GM13976 (cell line): ENCODE measurements around the gene KXD1.

Source experiments
- DNase-seq: peaks from one replicate; pipeline ENCODE4 v3.0.0; 2012; ENCODE audit warnings: low spot score
- CTCF ChIP-seq: IDR thresholded peaks from 2 replicates; pipeline ENCODE4 v1.5.1; 2012; ENCODE audit warnings: borderline replicate concordance, mild to moderate bottlenecking; ENCODE audit not compliant: insufficient read depth; ENCODE audit errors: extremely low read depth, missing control alignments, control extremely low read depth
- in situ Hi-C: fragments of 300-500 bp; cut with MboI; formaldehyde crosslinking; loops from one replicate; pipeline ENCODE4 v1.12.0; 2022; ENCODE audit warnings: low sequenced_read_pairs, mixed read lengths, inconsistent platforms; ENCODE audit not compliant: unreplicated experiment

KXD1 gene

GRCh38 chr19:18606281-18607225 is 48.9 kb downstream of the KXD1 start, which contains the start of gene CRLF1:
CRLF1 (minus strand) TSS chr19:18606799; CDS start chr19:18606656, 143 bp downstream.
- no peak for TF ChIP-seq CTCF
- DNase-seq: no peak
- in situ Hi-C loops: no loop called here

GRCh38 chr19:18607226-18608101 is 49.8 kb downstream of the KXD1 start:
- no peak for TF ChIP-seq CTCF
- no peak for DNase-seq
- in situ Hi-C loops: no loop called here

- no peak for DNase-seq
- in situ Hi-C loops: no loop called here
- TF ChIP-seq CTCF: no peak
Observed at GRCh38 chr19:18608102-18608804, 50.6 kb downstream of the KXD1 start.

- in situ Hi-C loops: no loop called here
- no peak for TF ChIP-seq CTCF
- DNase-seq: no peak
Observed at GRCh38 chr19:18608805-18609716, 51.4 kb downstream of the KXD1 start.

GRCh38 chr19:18609717-18610051 is 52.0 kb downstream of the KXD1 start:
- DNase-seq: no peak
- in situ Hi-C loops: no loop called here
- no peak for TF ChIP-seq CTCF
